Kidney (tissue), 14 donors: Measurements from ENCODE around the gene SPSB4. TPM values are rescaled to one million over a fixed set of nuclear protein-coding genes. Genes with fewer than 3 reads are reported as not detected.
A peak's percentile ranks its signal among the peaks of the same experiment; 100 is the strongest.

ENCODE experiments used
- DNase-seq, 5 donors: peaks; one replicate each; pipeline ENCODE4 v3.0.0-alpha.2; 2013 to 2020
- FAIRE-seq: peaks from 2 replicates; lab custom pipeline; 2012; peaks lifted over from hg19 to GRCh38; lab: Jason Lieb, UNC
- H3K27ac ChIP-seq, 2 donors: one replicate each; pipeline ENCODE4 v1.7.0; 2013; ENCODE audit warnings: low read depth in 2 of 2, low read length in 2 of 2, inconsistent platforms in 1 of 2
- H3K27me3 ChIP-seq: one replicate; pipeline ENCODE4 v1.7.1; 2013; ENCODE audit warnings: low read length, inconsistent platforms; ENCODE audit not compliant: control insufficient read depth, insufficient read depth
- H3K36me3 ChIP-seq, 3 donors: one replicate each; pipeline versions ENCODE4 v1.7.0 to v1.7.1; 2013; ENCODE audit warnings: low read length in 3 of 3, control low read depth in 1 of 3, inconsistent platforms in 1 of 3; ENCODE audit not compliant: insufficient read depth in 3 of 3, control insufficient read depth in 2 of 3
- H3K4me1 ChIP-seq, 3 donors: one replicate each; pipeline versions ENCODE4 v1.7.0 to v1.7.1; 2013; ENCODE audit warnings: low read length in 3 of 3, inconsistent platforms in 1 of 3, low read depth in 1 of 3; ENCODE audit not compliant: control insufficient read depth in 2 of 3, insufficient read depth in 2 of 3
- H3K4me3 ChIP-seq, 3 donors: one replicate each; pipeline versions ENCODE4 v1.7.0 to v1.8.1; 2013; ENCODE audit warnings: low read length in 3 of 3, control low read depth in 1 of 3, inconsistent platforms in 1 of 3
- H3K9ac ChIP-seq, 3 donors: one replicate each; pipeline versions ENCODE4 v1.7.0 to v1.7.1; 2013; ENCODE audit warnings: low read length in 3 of 3, control low read depth in 1 of 3, inconsistent platforms in 1 of 3
- H3K9me3 ChIP-seq, 3 donors: one replicate each; pipeline versions ENCODE4 v1.7.0 to v1.7.1; 2013; ENCODE audit warnings: low read length in 3 of 3, control low read depth in 1 of 3, inconsistent platforms in 1 of 3; ENCODE audit not compliant: control insufficient read depth in 2 of 3, insufficient read depth in 1 of 3
- intact Hi-C: fragments of 100-400 bp; cut with DNase I; formaldehyde crosslinking; loops from one replicate; pipeline ENCODE4 v1.11.1; 2022
- polyA plus RNA-seq: library from polyadenylated mRNA; stranded (reverse); fragments of 350-450 nt; fragmentation: Illumina TruSeq; extraction: RNeasy Lipid Tissue Mini Kit (QIAGEN cat#74804); gene quantifications from one replicate; pipeline ENCODE4 v1.2.3, GENCODE V29; 2014; ENCODE audit warnings: low read depth, low replicate concordance; ENCODE audit not compliant: insufficient read depth
- total RNA-seq: library from RNA; stranded (reverse); fragmentation: NEBNext Ultra II Directional; extraction: Animal tissue kit (Norgen Biotek cat#: 25700); gene quantifications from one replicate; pipeline ENCODE4 v1.2.1, GENCODE V29; 2021
- TF ChIP-seq, protein P1 (sequence below): IDR thresholded peaks from 3 replicates; pipeline ENCODE4 v1.5.1; 2012; ENCODE audit warnings: mild to moderate bottlenecking, moderate library complexity, borderline replicate concordance; ENCODE audit not compliant: insufficient read depth; ENCODE audit errors: extremely low read depth
- donor health status: control.
- donor health status: control.
- donor health status: control.
- donor health status: control.
- donor health status: control.
- donor health status: DM: yes; HTN: yes; CAD: no.
- donor health status: Normal renal cell carcinoma (clear cell type).

The SPSB4 gene
- total and polyA plus RNA-seq, 2 donors from 2014 or later: 0.57 to 1.9 TPM

DNA sequence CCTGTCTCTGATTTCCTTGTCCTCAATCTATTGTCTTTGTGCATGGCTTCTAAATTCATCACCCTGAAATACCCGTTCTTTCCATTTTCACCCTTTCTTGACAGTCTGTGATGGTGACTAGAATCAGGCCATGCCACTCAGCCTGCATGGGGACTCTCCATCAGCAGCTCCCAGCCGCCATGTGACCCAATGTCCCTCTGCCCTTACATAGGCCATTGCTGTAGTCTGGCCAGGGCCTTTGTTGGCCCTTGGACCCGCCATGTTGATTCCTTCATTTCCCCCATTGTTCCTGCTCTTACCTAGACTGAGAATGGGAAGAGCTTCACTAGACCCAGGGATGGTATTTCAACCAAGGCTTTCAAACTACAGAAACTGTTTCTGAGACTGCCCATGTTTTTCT, 45.8 kb downstream of the SPSB4 start:
- Histone ChIP-seq H3K9me3 (no peaks in the 10 kb centered on the region), H3K27ac (no peak overlapping the region), H3K4me3 (no peak overlapping the region), H3K36me3 (no peaks in the 10 kb centered on the region), H3K27me3 (no peaks in the 10 kb centered on the region), H3K4me1 (peaks cover 0 to 5% (median 3%) of the 10 kb centered on the region in 3 donors), H3K9ac (no peak overlapping the region)
- FAIRE-seq (no peak), DNase-seq (peak in 1 of 5 donors; percentile 25)
- TF ChIP-seq, protein P1, sequence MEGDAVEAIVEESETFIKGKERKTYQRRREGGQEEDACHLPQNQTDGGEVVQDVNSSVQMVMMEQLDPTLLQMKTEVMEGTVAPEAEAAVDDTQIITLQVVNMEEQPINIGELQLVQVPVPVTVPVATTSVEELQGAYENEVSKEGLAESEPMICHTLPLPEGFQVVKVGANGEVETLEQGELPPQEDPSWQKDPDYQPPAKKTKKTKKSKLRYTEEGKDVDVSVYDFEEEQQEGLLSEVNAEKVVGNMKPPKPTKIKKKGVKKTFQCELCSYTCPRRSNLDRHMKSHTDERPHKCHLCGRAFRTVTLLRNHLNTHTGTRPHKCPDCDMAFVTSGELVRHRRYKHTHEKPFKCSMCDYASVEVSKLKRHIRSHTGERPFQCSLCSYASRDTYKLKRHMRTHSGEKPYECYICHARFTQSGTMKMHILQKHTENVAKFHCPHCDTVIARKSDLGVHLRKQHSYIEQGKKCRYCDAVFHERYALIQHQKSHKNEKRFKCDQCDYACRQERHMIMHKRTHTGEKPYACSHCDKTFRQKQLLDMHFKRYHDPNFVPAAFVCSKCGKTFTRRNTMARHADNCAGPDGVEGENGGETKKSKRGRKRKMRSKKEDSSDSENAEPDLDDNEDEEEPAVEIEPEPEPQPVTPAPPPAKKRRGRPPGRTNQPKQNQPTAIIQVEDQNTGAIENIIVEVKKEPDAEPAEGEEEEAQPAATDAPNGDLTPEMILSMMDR: no peak
- intact Hi-C loops: no loop called here

DNA sequence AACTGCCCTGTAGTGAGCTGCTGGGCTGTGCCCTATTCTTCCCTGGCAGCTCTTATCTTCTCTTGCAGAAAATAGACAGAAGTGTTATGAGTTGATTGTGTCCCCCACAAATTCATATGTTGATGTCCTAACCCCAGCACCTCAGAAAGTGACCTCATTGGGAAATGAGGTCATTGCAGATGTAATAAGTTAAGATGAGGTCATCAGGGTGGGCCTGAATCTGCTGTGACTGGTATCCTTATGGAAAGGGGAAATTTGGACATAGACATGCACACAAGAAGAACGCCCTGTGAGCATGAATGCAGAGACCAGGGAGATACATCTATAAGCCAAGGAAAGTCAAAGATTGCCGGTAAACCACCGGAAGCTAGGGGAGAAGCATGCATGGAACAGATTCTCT, 49.0 kb downstream of the SPSB4 start:
- intact Hi-C loops: no loop called here
- Histone ChIP-seq H3K27ac (no peak overlapping the region), H3K4me1 (no peaks in the 10 kb centered on the region), H3K27me3 (no peaks in the 10 kb centered on the region), H3K4me3 (no peak overlapping the region), H3K36me3 (no peaks in the 10 kb centered on the region), H3K9me3 (no peaks in the 10 kb centered on the region), H3K9ac (no peak overlapping the region)
- TF ChIP-seq, protein P1: no peak
- FAIRE-seq: no peak
- no peak for DNase-seq

DNA sequence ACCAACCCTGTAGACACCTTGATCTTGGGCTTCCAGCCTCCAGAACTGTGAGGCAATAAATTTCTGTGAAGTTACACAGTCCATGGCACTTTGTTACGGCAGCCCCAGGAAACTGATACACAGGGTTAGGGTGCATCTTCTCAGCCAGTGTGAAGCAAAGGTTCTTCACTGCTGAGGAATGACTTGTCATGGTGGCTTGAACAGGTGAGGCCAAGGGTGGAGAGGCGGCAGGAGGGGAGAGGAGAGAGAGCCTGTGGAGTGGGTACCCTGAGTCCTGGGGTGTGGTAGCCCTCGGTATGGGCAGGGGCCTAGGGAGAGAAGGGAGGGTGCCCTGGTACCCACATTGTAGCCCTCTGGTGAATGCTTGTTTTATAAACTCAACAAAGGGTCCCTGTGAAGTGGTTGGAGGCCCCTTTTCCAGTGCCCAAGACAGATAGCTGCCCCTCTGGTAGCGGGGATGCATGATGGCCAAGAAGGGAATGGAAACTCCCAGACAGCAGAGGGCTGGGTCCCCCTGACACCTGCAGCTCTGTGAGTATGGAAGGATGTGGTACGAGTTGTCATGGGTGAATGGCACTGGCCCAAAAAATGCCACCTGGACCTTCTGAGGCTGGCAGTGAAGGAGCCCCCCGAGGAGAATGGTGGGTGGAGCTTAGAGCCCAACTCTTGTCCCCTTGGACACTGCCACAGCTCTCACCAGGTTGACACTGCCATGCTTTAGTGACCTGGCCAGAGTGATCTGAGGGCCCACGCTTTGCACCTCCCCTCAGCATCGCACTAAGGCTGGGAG, 49.6 kb downstream of the SPSB4 start:
- Histone ChIP-seq H3K36me3 (no peaks in the 10 kb centered on the region), H3K27me3 (no peaks in the 10 kb centered on the region), H3K4me3 (no peak overlapping the region), H3K27ac (no peak overlapping the region), H3K4me1 (no peaks in the 10 kb centered on the region), H3K9me3 (no peaks in the 10 kb centered on the region), H3K9ac (no peak overlapping the region)
- peak in 1 of 5 donors; percentile 25 for DNase-seq
- intact Hi-C loops: no loop called here
- no peak for FAIRE-seq
- TF ChIP-seq, protein P1: no peak
